NB4 (cell line): ENCODE data around the gene PAQR3.

Experiments
- DNase-seq: peaks from one replicate; pipeline ENCODE4 v3.0.0; 2010; ENCODE audit warnings: low read depth
- H3K4me3 ChIP-seq: one replicate; pipeline ENCODE4 v1.5.1; 2011; ENCODE audit warnings: mild to moderate bottlenecking, low read depth, low read length, moderate library complexity
- MAX ChIP-seq: IDR thresholded peaks from 2 replicates; pipeline ENCODE4 v1.6.1; 2011; ENCODE audit warnings: low read depth, low read length
- MYC ChIP-seq: IDR thresholded peaks from 2 replicates; pipeline ENCODE4 v1.6.1; 2011; ENCODE audit warnings: low read depth, low read length
- POLR2A ChIP-seq: IDR thresholded peaks from 2 replicates; pipeline ENCODE4 v1.6.1; 2011; ENCODE audit warnings: mild to moderate bottlenecking; ENCODE audit not compliant: insufficient read length; ENCODE audit errors: extremely low read depth
- TF ChIP-seq, protein P1 (sequence below): IDR thresholded peaks from one replicate; pipeline ENCODE4 v1.5.1; 2012; ENCODE audit warnings: low read depth, low read length

Gene PAQR3

GRCh38 chr4:78938868-78939666, at the start of gene PAQR3:
Gene PAQR3 (minus strand): TSS chr4:78939438. CDS start chr4:78939224, 214 bp downstream.
- peak within 1 kb of the TSS; percentile 89 for H3K4me3 ChIP-seq
- TF ChIP-seq MYC = peak; percentile 53
- TF ChIP-seq, protein P1, sequence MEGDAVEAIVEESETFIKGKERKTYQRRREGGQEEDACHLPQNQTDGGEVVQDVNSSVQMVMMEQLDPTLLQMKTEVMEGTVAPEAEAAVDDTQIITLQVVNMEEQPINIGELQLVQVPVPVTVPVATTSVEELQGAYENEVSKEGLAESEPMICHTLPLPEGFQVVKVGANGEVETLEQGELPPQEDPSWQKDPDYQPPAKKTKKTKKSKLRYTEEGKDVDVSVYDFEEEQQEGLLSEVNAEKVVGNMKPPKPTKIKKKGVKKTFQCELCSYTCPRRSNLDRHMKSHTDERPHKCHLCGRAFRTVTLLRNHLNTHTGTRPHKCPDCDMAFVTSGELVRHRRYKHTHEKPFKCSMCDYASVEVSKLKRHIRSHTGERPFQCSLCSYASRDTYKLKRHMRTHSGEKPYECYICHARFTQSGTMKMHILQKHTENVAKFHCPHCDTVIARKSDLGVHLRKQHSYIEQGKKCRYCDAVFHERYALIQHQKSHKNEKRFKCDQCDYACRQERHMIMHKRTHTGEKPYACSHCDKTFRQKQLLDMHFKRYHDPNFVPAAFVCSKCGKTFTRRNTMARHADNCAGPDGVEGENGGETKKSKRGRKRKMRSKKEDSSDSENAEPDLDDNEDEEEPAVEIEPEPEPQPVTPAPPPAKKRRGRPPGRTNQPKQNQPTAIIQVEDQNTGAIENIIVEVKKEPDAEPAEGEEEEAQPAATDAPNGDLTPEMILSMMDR = no peak
- no peak for TF ChIP-seq MAX
- peak; percentile 83 for TF ChIP-seq POLR2A
- peak; percentile 89 for DNase-seq

DNA sequence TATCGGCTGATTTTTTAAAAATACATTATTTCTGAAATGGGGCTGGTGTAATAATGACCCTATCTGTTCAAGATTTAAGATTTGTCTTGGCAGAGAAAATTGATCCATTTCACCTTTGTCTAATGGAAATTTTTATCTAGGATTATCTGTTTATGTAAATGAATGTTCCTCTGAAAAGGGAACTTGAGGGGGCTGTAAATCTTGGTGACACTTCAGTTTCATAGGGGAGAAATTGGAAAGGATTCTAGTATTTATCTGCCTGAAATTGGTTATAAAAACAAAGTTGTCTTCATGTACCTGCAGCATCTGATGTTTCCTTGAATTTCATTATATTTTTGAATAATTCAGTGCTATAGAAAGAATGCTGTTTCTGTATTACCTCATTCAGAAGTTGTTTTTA, 48.4 kb upstream of the PAQR3 start:
- no peak for DNase-seq
- no peak overlapping the region for H3K4me3 ChIP-seq
- TF ChIP-seq MYC = no peak

DNA sequence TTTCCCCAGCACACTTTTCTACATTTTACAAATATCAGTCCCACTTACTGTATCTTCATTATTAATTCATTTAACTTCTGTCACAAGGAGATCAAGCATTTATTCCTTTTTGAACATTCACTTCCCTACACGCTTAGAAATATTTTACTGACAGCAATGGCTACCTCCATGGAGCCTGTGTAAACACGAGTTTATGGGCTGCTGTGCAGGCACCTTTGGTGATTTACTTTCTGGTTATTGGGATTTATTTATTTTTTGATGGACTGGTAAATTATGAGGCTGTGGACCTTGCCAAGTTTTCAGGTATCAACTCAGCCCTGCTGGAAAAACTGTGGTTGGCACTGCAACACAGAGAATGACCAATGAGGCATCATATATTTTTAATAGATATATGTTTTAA, 45.4 kb upstream of the PAQR3 start:
- H3K4me3 ChIP-seq = no peak overlapping the region
- DNase-seq = no peak
- TF ChIP-seq, protein P1 = no peak
- TF ChIP-seq MYC = no peak
- TF ChIP-seq POLR2A = no peak
- no peak for TF ChIP-seq MAX

- TF ChIP-seq POLR2A (no peak), MYC (no peak)
- TF ChIP-seq, protein P1 = no peak
- H3K4me3 ChIP-seq = no peak overlapping the region
- DNase-seq = no peak
Observed at GRCh38 chr4:78975865-78976264, 36.6 kb upstream of the PAQR3 start.

GRCh38 chr4:78971776-78972175, 32.5 kb upstream of the PAQR3 start:
- TF ChIP-seq, protein P1 = no peak
- TF ChIP-seq MYC (no peak), POLR2A (no peak), MAX (no peak)
- no peak overlapping the region for H3K4me3 ChIP-seq
- DNase-seq = peak; percentile 31

- TF ChIP-seq, protein P1 = no peak
- no peak for TF ChIP-seq POLR2A
- TF ChIP-seq MAX = no peak
- no peak for TF ChIP-seq MYC
- no peak overlapping the region for H3K4me3 ChIP-seq
- DNase-seq = no peak
Observed at GRCh38 chr4:78971326-78971725, 32.1 kb upstream of the PAQR3 start.
